HepG2 (cell line): ENCODE data around the gene CD7. TPM values are rescaled to one million over a fixed set of nuclear protein-coding genes. Genes with fewer than 3 reads are reported as not detected.

Experiments
- ARID4A ChIP-seq: sonication (generic); formaldehyde crosslinking; IDR thresholded peaks from 2 replicates; pipeline ENCODE4 v1.5.0; 2020; ENCODE audit warnings: mild to moderate bottlenecking, missing genetic modification reagents, borderline replicate concordance
- GATA4 ChIP-seq: sonication (generic); IDR thresholded peaks from 2 replicates; pipeline ENCODE4 v1.6.1; 2016; ENCODE audit warnings: antibody characterized with exemption, low read depth, borderline replicate concordance
- GATAD2A ChIP-seq: IDR thresholded peaks from 2 replicates; pipeline ENCODE4 v1.6.1; 2016
- KLF13 ChIP-seq: sonication (generic); formaldehyde crosslinking; IDR thresholded peaks from 2 replicates; pipeline ENCODE4 v1.4.0; 2020; ENCODE audit warnings: mild to moderate bottlenecking, missing genetic modification reagents
- MNT ChIP-seq: fragments of 450-650 bp; IDR thresholded peaks from 2 replicates; pipeline ENCODE4 v1.6.1; 2016
- NFYC ChIP-seq: IDR thresholded peaks from 2 replicates; pipeline ENCODE4 v1.6.1; 2016; ENCODE audit warnings: missing genetic modification reagents, missing compliant biosample characterization
- NR2C2 ChIP-seq: sonication (generic); formaldehyde crosslinking; IDR thresholded peaks from 2 replicates; pipeline ENCODE4 v1.4.0; 2020; ENCODE audit warnings: missing genetic modification reagents, mild to moderate bottlenecking, moderate library complexity, borderline replicate concordance
- SALL1 ChIP-seq: sonication (generic); formaldehyde crosslinking; IDR thresholded peaks from 2 replicates; pipeline ENCODE4 v1.8.0; 2022; ENCODE audit warnings: mild to moderate bottlenecking, missing genetic modification reagents
- SKI ChIP-seq: fragments of 450-650 bp; IDR thresholded peaks from one replicate; pipeline ENCODE4 v1.6.1; 2018; ENCODE audit warnings: mild to moderate bottlenecking; ENCODE audit not compliant: partially characterized antibody
- SOX6 ChIP-seq, 2 experiments: fragments of 450-650 bp in 1 of 2; sonication (generic) in 1 of 2; formaldehyde crosslinking in 1 of 2; IDR thresholded peaks; 2 replicates each; pipeline versions ENCODE4 v1.4.0 to v1.6.1; 2017 to 2020; ENCODE audit warnings: antibody characterized with exemption in 1 of 2, mild to moderate bottlenecking in 1 of 2, missing genetic modification reagents in 1 of 2
- STAT6 ChIP-seq: sonication (generic); formaldehyde crosslinking; IDR thresholded peaks from 2 replicates; pipeline ENCODE4 v1.4.0; 2020; ENCODE audit warnings: missing genetic modification reagents, mild to moderate bottlenecking, borderline replicate concordance
- UBTF ChIP-seq: sonication (generic); formaldehyde crosslinking; IDR thresholded peaks from 2 replicates; pipeline ENCODE4 v1.4.0; 2020; ENCODE audit warnings: mild to moderate bottlenecking, missing genetic modification reagents
- ZFY ChIP-seq: sonication (generic); formaldehyde crosslinking; IDR thresholded peaks from 2 replicates; pipeline ENCODE4 v1.4.0; 2020; ENCODE audit warnings: missing genetic modification reagents
- ZNF230 ChIP-seq: sonication (generic); formaldehyde crosslinking; IDR thresholded peaks from 2 replicates; pipeline ENCODE4 v1.4.0; 2020; ENCODE audit warnings: mild to moderate bottlenecking, missing genetic modification reagents
- ZNF7 ChIP-seq: IDR thresholded peaks from 2 replicates; pipeline ENCODE4 v1.6.1; 2016; ENCODE audit warnings: missing biosample characterization, missing genetic modification reagents
- ZSCAN25 ChIP-seq: sonication (generic); formaldehyde crosslinking; IDR thresholded peaks from 2 replicates; pipeline ENCODE4 v1.8.0; 2022; ENCODE audit warnings: mild to moderate bottlenecking, missing genetic modification reagents
- polyA plus RNA-seq, 8 experiments: library from polyadenylated mRNA; depleted of rRNA in 3 of 8; stranded (reverse) in 7 of 8; unstranded in 1 of 8; fragments of >200 nt; fragmentation: Illumina TruSeq in 4 of 8; extraction: Trizol in 4 of 8; gene quantifications; 2 replicates each; pipeline versions ENCODE4 v1.2.1 to v1.2.3, GENCODE V29; 2011 to 2016; ENCODE audit warnings: low read depth in 4 of 8, missing spikeins in 1 of 8, mixed read lengths in 1 of 8; ENCODE audit not compliant: insufficient read depth in 1 of 8
- total RNA-seq, 5 experiments: library from RNA; depleted of rRNA; stranded (reverse); fragments of >200 nt; fragmentation: Illumina TruSeq; extraction: Trizol; gene quantifications; 2 replicates each; pipeline ENCODE4 v1.2.3, GENCODE V29; 2016; ENCODE audit warnings: low read depth in 1 of 5

CD7 gene
- total and polyA plus RNA-seq, 2 of the 13 experiments (the other 11 are each of a cell fraction or from before 2014, with no cell fraction given) = 67.6 to 76.4 TPM

GRCh38 chr17:82278786-82279391, 38.5 kb downstream of the CD7 start (continued):
- 0 out of 2 replicates have a peak, but pooled peaks have one; percentile 48 for TF ChIP-seq STAT6 (CRISPR knock-in tag)
- no peak for TF ChIP-seq GATAD2A (CRISPR knock-in tag)
- TF ChIP-seq ZNF7 = no peak
- TF ChIP-seq MNT = peak; percentile 47
- peak; percentile 48; the same call in 1 of the 2 replicates for TF ChIP-seq ZSCAN25 (CRISPR knock-in tag)
- TF ChIP-seq NR2C2 (CRISPR knock-in tag) = no peak
- no peak for TF ChIP-seq NFYC (CRISPR knock-in tag)
- TF ChIP-seq SALL1 (CRISPR knock-in tag) = peak; percentile 62
- no peak for TF ChIP-seq ZFY
- 0 out of 2 replicates have a peak, but pooled peaks have one; percentile 38 for TF ChIP-seq ZNF230 (CRISPR knock-in tag)
- TF ChIP-seq ARID4A (CRISPR knock-in tag) = 0 out of 2 replicates have a peak, but pooled peaks have one; percentile 40
- TF ChIP-seq GATA4 = no peak
- TF ChIP-seq SOX6 (IDR thresholded peaks at IDR 0.05) = no peak
- peak; percentile 45; the same call in 1 of the 2 replicates for TF ChIP-seq SOX6 (CRISPR knock-in tag; IDR thresholded peaks at IDR 0.05)
- TF ChIP-seq SKI = no peak
- TF ChIP-seq KLF13 (CRISPR knock-in tag) = 0 out of 2 replicates have a peak, but pooled peaks have one; percentile 56
- TF ChIP-seq UBTF (CRISPR knock-in tag) = 0 out of 2 replicates have a peak, but pooled peaks have one; percentile 24
